Measurements from ENCODE around the gene NECTIN2.
"Not testable (repeated sequence)": the region's sequence is repeated elsewhere in the genome, so short reads cannot be mapped to it uniquely, and the experiment has no call there.

NECTIN2 gene

GRCh38 chr19:44817725-44818465 is 28.2 kb upstream of the NECTIN2 start:
- no peak for DNase-seq (ENCODE audit: low read depth in 2 of 2)

- DNase-seq (ENCODE audit: low read depth in 2 of 2), result no peak
These were observed 27.5 kb upstream of the NECTIN2 start for GRCh38 chr19:44818466-44819031.

- no peak for DNase-seq (ENCODE audit: low read depth in 2 of 2)
These were observed 26.8 kb upstream of the NECTIN2 start for GRCh38 chr19:44819246-44819832.

- DNase-seq (ENCODE audit: low read depth in 2 of 2), result no peak
These were observed 25.2 kb upstream of the NECTIN2 start for GRCh38 chr19:44820648-44821609.

GRCh38 chr19:44822177-44822576 is 23.9 kb upstream of the NECTIN2 start:
- no peak for DNase-seq (ENCODE audit: low read depth in 2 of 2)

- no peak for DNase-seq (ENCODE audit: low read depth in 2 of 2)
These were observed 23.3 kb upstream of the NECTIN2 start for GRCh38 chr19:44822670-44823372.

- DNase-seq (ENCODE audit: low read depth in 2 of 2), result no peak
These were observed 22.8 kb upstream of the NECTIN2 start for GRCh38 chr19:44823373-44823698.

- no peak for DNase-seq (ENCODE audit: low read depth in 2 of 2)
These were observed 21.3 kb upstream of the NECTIN2 start for GRCh38 chr19:44824761-44825160.

GRCh38 chr19:44832875-44833274 is 13.2 kb upstream of the NECTIN2 start:
- not testable (repeated sequence) for DNase-seq (ENCODE audit: low read depth in 2 of 2)

GRCh38 chr19:44834399-44834798 is 11.7 kb upstream of the NECTIN2 start:
- not testable (repeated sequence) for DNase-seq (ENCODE audit: low read depth in 2 of 2)

GRCh38 chr19:44839276-44839675 is 6.8 kb upstream of the NECTIN2 start:
- DNase-seq (ENCODE audit: low read depth in 2 of 2), result no peak

- no peak for DNase-seq (ENCODE audit: low read depth in 2 of 2)
These were observed 5.3 kb upstream of the NECTIN2 start for GRCh38 chr19:44840811-44841210.

GRCh38 chr19:44841231-44841630 is 4.9 kb upstream of the NECTIN2 start:
- DNase-seq (ENCODE audit: low read depth in 2 of 2), result no peak

- DNase-seq (ENCODE audit: low read depth in 2 of 2), result no peak
These were observed 848 bp upstream of the NECTIN2 start for GRCh38 chr19:44845286-44845611.

- DNase-seq (ENCODE audit: low read depth in 2 of 2), result no peak
These were observed 502 bp downstream of the NECTIN2 start for GRCh38 chr19:44846455-44847143.

- no peak for DNase-seq (ENCODE audit: low read depth in 2 of 2)
These were observed 1.3 kb downstream of the NECTIN2 start for GRCh38 chr19:44847144-44848035.

GRCh38 chr19:44848036-44848811 is 2.1 kb downstream of the NECTIN2 start:
- DNase-seq (ENCODE audit: low read depth in 2 of 2), result no peak

GRCh38 chr19:44848812-44849447 is 2.8 kb downstream of the NECTIN2 start:
- no peak for DNase-seq (ENCODE audit: low read depth in 2 of 2)

- no peak for DNase-seq (ENCODE audit: low read depth in 2 of 2)
These were observed 4.6 kb downstream of the NECTIN2 start for GRCh38 chr19:44850641-44851109.
